Testis (tissue), 2 donors: ENCODE data around the gene ING5.

Experiments used
- CTCF ChIP-seq, 3 experiments: fragments of 450-650 bp in 2 of 3; fragments of 200-600 bp in 1 of 3; sonication (generic) in 1 of 3; IDR thresholded peaks; one replicate each; pipeline ENCODE4 v1.5.1; 2016 to 2019; ENCODE audit warnings: antibody characterized with exemption in 3 of 3, mild to moderate bottlenecking in 2 of 3, moderate library complexity in 1 of 3
- POLR2A ChIP-seq: fragments of 450-650 bp; IDR thresholded peaks from one replicate; pipeline ENCODE4 v1.6.1; 2017; ENCODE audit warnings: antibody characterized with exemption, mild to moderate bottlenecking, moderate library complexity

DNA sequence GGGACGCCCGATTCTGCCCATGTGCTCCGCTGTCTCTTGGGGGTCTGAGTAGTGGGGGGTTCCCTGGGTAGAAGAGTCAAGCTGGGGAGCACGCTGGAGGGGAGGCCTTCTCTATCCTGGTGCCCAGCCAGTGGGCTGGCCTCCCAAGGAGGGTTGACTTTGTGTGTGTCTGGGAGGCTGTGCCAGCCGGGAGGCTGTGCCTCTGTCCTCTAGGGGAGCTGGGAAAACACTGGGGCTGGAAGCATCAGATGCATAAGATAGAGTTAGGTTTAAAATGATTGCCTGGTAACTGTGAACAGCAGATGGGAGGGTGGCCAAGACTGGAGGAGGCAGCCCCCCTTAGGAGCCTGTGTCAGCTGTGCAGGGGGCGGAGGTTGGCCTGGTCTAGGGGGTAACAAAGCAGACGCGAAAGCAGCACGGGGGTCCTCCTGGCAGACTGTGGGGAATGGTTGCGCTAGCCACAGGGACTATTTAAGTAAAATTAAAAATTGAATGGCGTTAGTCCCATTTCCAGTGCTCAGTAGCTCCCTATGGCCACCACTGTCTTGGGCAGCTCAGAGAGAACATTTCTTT, 1.3 kb downstream of the ING5 start:
- no peak for TF ChIP-seq CTCF (IDR thresholded peaks at IDR 0.05)
- TF ChIP-seq POLR2A, result no peak
